Measurements from ENCODE around the gene CACNA1C.

Gene CACNA1C

GRCh38 chr12:2536724-2537123, 483.9 kb downstream of the CACNA1C start:
- DNase-seq = no peak

GRCh38 chr12:2537868-2538541, 485.2 kb downstream of the CACNA1C start:
- DNase-seq = no peak

GRCh38 chr12:2539938-2540337, 487.2 kb downstream of the CACNA1C start:
- DNase-seq = no peak

GRCh38 chr12:2540535-2540941, 487.8 kb downstream of the CACNA1C start:
- DNase-seq = no peak

- DNase-seq = no peak
Measured at GRCh38 chr12:2541631-2542204, 488.9 kb downstream of the CACNA1C start.

GRCh38 chr12:2543801-2544200, 491.0 kb downstream of the CACNA1C start:
- no peak for DNase-seq

- DNase-seq = no peak
Measured at GRCh38 chr12:2544230-2544629, 491.4 kb downstream of the CACNA1C start.

GRCh38 chr12:2547273-2548044, 494.7 kb downstream of the CACNA1C start:
- DNase-seq = no peak

- no peak for DNase-seq
Measured at GRCh38 chr12:2548081-2548480, 495.3 kb downstream of the CACNA1C start.

GRCh38 chr12:2550561-2551411, 498.0 kb downstream of the CACNA1C start:
- DNase-seq = no peak

- DNase-seq = no peak
Measured at GRCh38 chr12:2551412-2551900, 498.7 kb downstream of the CACNA1C start.

- DNase-seq = no peak
Measured at GRCh38 chr12:2552000-2552756, 499.4 kb downstream of the CACNA1C start.

- no peak for DNase-seq
Measured at GRCh38 chr12:2553388-2554126, 500.8 kb downstream of the CACNA1C start.

GRCh38 chr12:2555487-2556082, 502.8 kb downstream of the CACNA1C start:
- no peak for DNase-seq

- no peak for DNase-seq
Measured at GRCh38 chr12:2557597-2557996, 504.8 kb downstream of the CACNA1C start.

- DNase-seq = no peak
Measured at GRCh38 chr12:2559931-2560330, 507.1 kb downstream of the CACNA1C start.

- no peak for DNase-seq
Measured at GRCh38 chr12:2560356-2560755, 507.6 kb downstream of the CACNA1C start.

GRCh38 chr12:2561367-2561766, 508.6 kb downstream of the CACNA1C start:
- DNase-seq = no peak

- DNase-seq = no peak
Measured at GRCh38 chr12:2562400-2562799, 509.6 kb downstream of the CACNA1C start.

- no peak for DNase-seq
Measured at GRCh38 chr12:2563709-2564108, 510.9 kb downstream of the CACNA1C start.

GRCh38 chr12:2566161-2566560, 513.4 kb downstream of the CACNA1C start:
- no peak for DNase-seq

Measured in CD4-positive, alpha-beta T cell treated with Interleukin-12 subunit alpha and Interleukin-12 subunit beta, for 1 hour (primary cell).